Measurements from ENCODE around the gene MYOT. TPM values are rescaled to one million over a fixed set of nuclear protein-coding genes. Genes with fewer than 3 reads are reported as not detected.

MYOT gene
- total and polyA plus RNA-seq, 2 donors (not counting 1 experiment from before 2014, with no cell fraction given) = not detected

GRCh38 chr5:137836997-137837396 is 30.7 kb upstream of the MYOT start:
- no peak overlapping the region for H3K4me2 ChIP-seq (replicated peaks; ENCODE audit: low read depth, low read length, poor library complexity, severe bottlenecking)
- H3K4me1 ChIP-seq (ENCODE audit: control insufficient read depth in 2 of 2, insufficient read depth in 2 of 2, low read length in 2 of 2) = peaks cover 3 to 5% of the 10 kb centered on the region in 2 donors
- peaks cover 4% of the 10 kb centered on the region for H3K4me1 Mint-ChIP-seq
- no peaks in the 10 kb centered on the region for H3K79me2 ChIP-seq (ENCODE audit: control insufficient read depth, insufficient read depth, low read length)
- CTCF ChIA-PET = no interaction called here
- DNase-seq (no peak), ATAC-seq (ENCODE audit: low read depth) (no peak)
- no peak overlapping the region for H3K27ac ChIP-seq (ENCODE audit: low read length in 2 of 2)
- intact Hi-C loops (cut with micrococcal nuclease) = no loop called here
- TF ChIP-seq EZH2 (IDR thresholded peaks at IDR 0.05; ENCODE audit: borderline replicate concordance, insufficient read depth, low read depth, low read length, poor library complexity, severe bottlenecking) (no peak), CTCF (IDR thresholded peaks at IDR 0.05) (no peak)
- H3K9me3 ChIP-seq (ENCODE audit: control extremely low read depth in 1 of 3, control insufficient read depth in 2 of 3, insufficient read depth in 1 of 3, low read length in 2 of 3) = no peaks in the 10 kb centered on the region
- POLR2A ChIA-PET = no interaction called here
- H3K27ac Mint-ChIP-seq = no peak overlapping the region
- H3K27me3 ChIP-seq (replicated peaks in 1 of 4; ENCODE audit: control extremely low read depth in 1 of 4, control insufficient read depth in 3 of 4, insufficient read depth in 4 of 4, low read length in 3 of 4) = no peaks in the 10 kb centered on the region
- no peaks in the 10 kb centered on the region for H3K27me3 Mint-ChIP-seq
- H3K9me3 Mint-ChIP-seq (ENCODE audit: insufficient read depth) = no peaks in the 10 kb centered on the region
- no peak overlapping the region for H3K4me3 Mint-ChIP-seq
- no peak overlapping the region for H2AFZ ChIP-seq (ENCODE audit: insufficient read depth, low read depth, low read length, poor library complexity, severe bottlenecking)
- H3K9ac ChIP-seq (ENCODE audit: low read length) = no peak overlapping the region
- H3K4me3 ChIP-seq (ENCODE audit: control extremely low read depth in 1 of 5, extremely low read depth in 1 of 5, insufficient read depth in 1 of 5, low read depth in 2 of 5, low read length in 4 of 5) = no peak overlapping the region
- no peaks in the 10 kb centered on the region for H4K20me1 ChIP-seq (ENCODE audit: control insufficient read depth, insufficient read depth, low read length, poor library complexity, severe bottlenecking)
- H3K36me3 ChIP-seq (replicated peaks in 1 of 2; ENCODE audit: control extremely low read depth in 1 of 2, control insufficient read depth in 1 of 2, extremely low read depth in 1 of 2, insufficient read depth in 2 of 2, low read length in 1 of 2) = no peaks in the 10 kb centered on the region

GRCh38 chr5:137837491-137838394 is 29.9 kb upstream of the MYOT start:
- Histone ChIP-seq H3K27ac (ENCODE audit: low read length in 2 of 2) (no peak overlapping the region), H3K4me3 (ENCODE audit: control extremely low read depth in 1 of 5, extremely low read depth in 1 of 5, insufficient read depth in 1 of 5, low read depth in 2 of 5, low read length in 4 of 5) (no peak overlapping the region), H3K4me1 (ENCODE audit: control insufficient read depth in 2 of 2, insufficient read depth in 2 of 2, low read length in 2 of 2) (peaks cover 10 to 12% of the 10 kb centered on the region in 2 donors), H3K79me2 (ENCODE audit: control insufficient read depth, insufficient read depth, low read length) (no peaks in the 10 kb centered on the region), H2AFZ (ENCODE audit: insufficient read depth, low read depth, low read length, poor library complexity, severe bottlenecking) (no peak overlapping the region), H3K9me3 (ENCODE audit: control extremely low read depth in 1 of 3, control insufficient read depth in 2 of 3, insufficient read depth in 1 of 3, low read length in 2 of 3) (no peaks in the 10 kb centered on the region), H3K4me2 (replicated peaks; ENCODE audit: low read depth, low read length, poor library complexity, severe bottlenecking) (no peak overlapping the region), H3K36me3 (replicated peaks in 1 of 2; ENCODE audit: control extremely low read depth in 1 of 2, control insufficient read depth in 1 of 2, extremely low read depth in 1 of 2, insufficient read depth in 2 of 2, low read length in 1 of 2) (no peaks in the 10 kb centered on the region), H4K20me1 (ENCODE audit: control insufficient read depth, insufficient read depth, low read length, poor library complexity, severe bottlenecking) (no peaks in the 10 kb centered on the region), H3K27me3 (replicated peaks in 1 of 4; ENCODE audit: control extremely low read depth in 1 of 4, control insufficient read depth in 3 of 4, insufficient read depth in 4 of 4, low read length in 3 of 4) (no peaks in the 10 kb centered on the region), H3K9ac (ENCODE audit: low read length) (no peak overlapping the region)
- H3K4me1 Mint-ChIP-seq = peaks cover 12% of the 10 kb centered on the region
- H3K9me3 Mint-ChIP-seq (ENCODE audit: insufficient read depth) = no peaks in the 10 kb centered on the region
- no peak overlapping the region for H3K27ac Mint-ChIP-seq
- DNase-seq (no peak), ATAC-seq (ENCODE audit: low read depth) (no peak)
- no CpG with 5 or more reads among the region's 2 CpGs for WGBS (ENCODE audit: insufficient coverage)
- H3K27me3 Mint-ChIP-seq = no peaks in the 10 kb centered on the region
- intact Hi-C loops (cut with micrococcal nuclease) = no loop called here
- H3K4me3 Mint-ChIP-seq = no peak overlapping the region
- POLR2A ChIA-PET = no interaction called here
- CTCF ChIA-PET = no interaction called here
- no peak for TF ChIP-seq EZH2 (IDR thresholded peaks at IDR 0.05; ENCODE audit: borderline replicate concordance, insufficient read depth, low read depth, low read length, poor library complexity, severe bottlenecking)
- no peak for TF ChIP-seq CTCF (IDR thresholded peaks at IDR 0.05)

Data from B cell (primary cell).